NCI-H2107 (cell line): Measurements from ENCODE around the gene HAVCR1.
"Not testable (repeated sequence)": the region's sequence is repeated elsewhere in the genome, so short reads cannot be mapped to it uniquely, and the experiment has no call there.

ENCODE experiments used
- DNase-seq: peaks from one replicate; lab custom pipeline; 2025; lab: John Stamatoyannopoulos, UW

Gene HAVCR1

GRCh38 chr5:157059093-157059539 lies at the start of gene HAVCR1:
HAVCR1 (minus strand) TSS chr5:157059116; CDS start chr5:157057943, 1,173 bp downstream.
- no peak for DNase-seq

- no peak for DNase-seq
These were observed 48.6 kb upstream of the HAVCR1 start for GRCh38 chr5:157107508-157107907.

- no peak for DNase-seq
These were observed 47.9 kb upstream of the HAVCR1 start for GRCh38 chr5:157106630-157107461.

GRCh38 chr5:157100140-157100679 lies 41.3 kb upstream of the HAVCR1 start:
- DNase-seq: no peak

GRCh38 chr5:157088342-157088990 lies 29.6 kb upstream of the HAVCR1 start:
- no peak for DNase-seq

- no peak for DNase-seq
These were observed 27.9 kb upstream of the HAVCR1 start for GRCh38 chr5:157086751-157087359.

- DNase-seq: no peak
These were observed 27.0 kb upstream of the HAVCR1 start for GRCh38 chr5:157085930-157086329.

- no peak for DNase-seq
These were observed 21.4 kb upstream of the HAVCR1 start for GRCh38 chr5:157080286-157080685.

- no peak for DNase-seq
These were observed 17.6 kb upstream of the HAVCR1 start for GRCh38 chr5:157076558-157076957.

- no peak for DNase-seq
These were observed 13.6 kb upstream of the HAVCR1 start for GRCh38 chr5:157072508-157072907.

GRCh38 chr5:157069949-157070348 lies 11.0 kb upstream of the HAVCR1 start:
- DNase-seq: no peak

- DNase-seq: no peak
These were observed 9.9 kb upstream of the HAVCR1 start for GRCh38 chr5:157068785-157069184.

- DNase-seq: no peak
These were observed 9.4 kb upstream of the HAVCR1 start for GRCh38 chr5:157068339-157068738.

GRCh38 chr5:157067005-157067404 lies 8.1 kb upstream of the HAVCR1 start:
- DNase-seq: no peak

- DNase-seq: no peak
These were observed 7.2 kb upstream of the HAVCR1 start for GRCh38 chr5:157066080-157066479.

GRCh38 chr5:157063776-157064430 lies 5.0 kb upstream of the HAVCR1 start:
- DNase-seq: no peak

- DNase-seq: no peak
These were observed 975 bp upstream of the HAVCR1 start for GRCh38 chr5:157059891-157060290.

GRCh38 chr5:157057459-157058370 lies 1.2 kb downstream of the HAVCR1 start:
- DNase-seq: no peak

GRCh38 chr5:157056848-157057247 lies 2.1 kb downstream of the HAVCR1 start:
- not testable (repeated sequence) for DNase-seq

GRCh38 chr5:157051604-157052245 lies 7.2 kb downstream of the HAVCR1 start:
- no peak for DNase-seq
